ENCODE results near the gene CCDC91. TPM values are rescaled to one million over a fixed set of nuclear protein-coding genes. Genes with fewer than 3 reads are reported as not detected.

CCDC91 gene
- polyA plus RNA-seq, 3 donors: 6.3 to 18.1 (median 15.6) TPM

DNA sequence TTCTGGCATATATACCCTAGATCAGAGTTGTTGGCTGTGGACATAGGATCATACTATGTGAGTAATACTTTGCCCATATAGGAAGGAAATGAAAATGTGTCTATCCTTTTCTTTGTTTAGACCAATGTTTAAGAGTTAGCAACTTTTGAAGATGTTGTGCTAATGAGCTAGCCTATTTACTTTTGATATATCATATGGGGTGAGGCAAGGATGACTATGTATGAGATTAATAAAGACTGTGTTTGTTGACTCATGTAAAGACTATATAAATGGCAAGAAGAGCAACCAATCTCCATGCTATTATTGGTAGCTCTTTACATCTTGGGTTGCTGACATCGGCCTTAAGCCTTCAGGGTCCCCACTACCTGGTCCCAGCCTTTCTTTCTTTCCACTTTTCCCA, 289.4 kb downstream of the CCDC91 start:
- H3K9me3 Mint-ChIP-seq: peaks cover 0 to 15% (median 7%) of the 10 kb centered on the region in 7 donors
- no peaks in the 10 kb centered on the region for H3K79me2 ChIP-seq (ENCODE audit: insufficient read depth, low read length)
- no peak overlapping the region for H3K27ac Mint-ChIP-seq
- intact Hi-C loops (cut with micrococcal nuclease): no loop called here
- H3K9ac ChIP-seq (ENCODE audit: insufficient read depth, low read length, poor library complexity, severe bottlenecking): no peak overlapping the region
- DNase-seq: no peak
- H3K36me3 Mint-ChIP-seq: peaks cover 11 to 14% of the 10 kb centered on the region in 2 donors
- TF ChIP-seq, protein P1, sequence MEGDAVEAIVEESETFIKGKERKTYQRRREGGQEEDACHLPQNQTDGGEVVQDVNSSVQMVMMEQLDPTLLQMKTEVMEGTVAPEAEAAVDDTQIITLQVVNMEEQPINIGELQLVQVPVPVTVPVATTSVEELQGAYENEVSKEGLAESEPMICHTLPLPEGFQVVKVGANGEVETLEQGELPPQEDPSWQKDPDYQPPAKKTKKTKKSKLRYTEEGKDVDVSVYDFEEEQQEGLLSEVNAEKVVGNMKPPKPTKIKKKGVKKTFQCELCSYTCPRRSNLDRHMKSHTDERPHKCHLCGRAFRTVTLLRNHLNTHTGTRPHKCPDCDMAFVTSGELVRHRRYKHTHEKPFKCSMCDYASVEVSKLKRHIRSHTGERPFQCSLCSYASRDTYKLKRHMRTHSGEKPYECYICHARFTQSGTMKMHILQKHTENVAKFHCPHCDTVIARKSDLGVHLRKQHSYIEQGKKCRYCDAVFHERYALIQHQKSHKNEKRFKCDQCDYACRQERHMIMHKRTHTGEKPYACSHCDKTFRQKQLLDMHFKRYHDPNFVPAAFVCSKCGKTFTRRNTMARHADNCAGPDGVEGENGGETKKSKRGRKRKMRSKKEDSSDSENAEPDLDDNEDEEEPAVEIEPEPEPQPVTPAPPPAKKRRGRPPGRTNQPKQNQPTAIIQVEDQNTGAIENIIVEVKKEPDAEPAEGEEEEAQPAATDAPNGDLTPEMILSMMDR (IDR thresholded peaks at IDR 0.05): no peak
- H3K4me2 ChIP-seq (replicated peaks; ENCODE audit: extremely low read depth, low read length, poor library complexity, severe bottlenecking): no peak overlapping the region
- H3K4me1 Mint-ChIP-seq: no peaks in the 10 kb centered on the region
- 100% methylated on average over 1 of the region's 1 CpG for WGBS (ENCODE audit: insufficient coverage)
- H3K27me3 ChIP-seq (ENCODE audit: control insufficient read depth in 2 of 2, insufficient read depth in 2 of 2, low read length in 2 of 2): no peaks in the 10 kb centered on the region
- H3K9me3 ChIP-seq (replicated peaks in 1 of 2; ENCODE audit: control insufficient read depth in 1 of 2, insufficient read depth in 1 of 2, low read length in 2 of 2): no peaks in the 10 kb centered on the region
- no peaks in the 10 kb centered on the region for H3K27me3 Mint-ChIP-seq (ENCODE audit: low read depth in 3 of 3)
- H3K4me3 Mint-ChIP-seq: no peak overlapping the region
- H2AFZ ChIP-seq (ENCODE audit: insufficient read depth, low read depth, low read length, poor library complexity, severe bottlenecking): no peak overlapping the region
- H3K27ac ChIP-seq (ENCODE audit: low read depth in 1 of 2, low read length in 2 of 2): no peak overlapping the region
- H4K20me1 ChIP-seq (ENCODE audit: insufficient read depth, low read length): no peaks in the 10 kb centered on the region
- H3K4me3 ChIP-seq (replicated peaks in 1 of 3; ENCODE audit: low read depth in 2 of 3, low read length in 3 of 3): no peak overlapping the region
- no peaks in the 10 kb centered on the region for H3K36me3 ChIP-seq (replicated peaks in 1 of 2; ENCODE audit: control insufficient read depth in 1 of 2, insufficient read depth in 2 of 2, low read length in 2 of 2)
- no peaks in the 10 kb centered on the region for H3K4me1 ChIP-seq (ENCODE audit: control insufficient read depth in 1 of 2, insufficient read depth in 2 of 2, low read length in 2 of 2)

DNA sequence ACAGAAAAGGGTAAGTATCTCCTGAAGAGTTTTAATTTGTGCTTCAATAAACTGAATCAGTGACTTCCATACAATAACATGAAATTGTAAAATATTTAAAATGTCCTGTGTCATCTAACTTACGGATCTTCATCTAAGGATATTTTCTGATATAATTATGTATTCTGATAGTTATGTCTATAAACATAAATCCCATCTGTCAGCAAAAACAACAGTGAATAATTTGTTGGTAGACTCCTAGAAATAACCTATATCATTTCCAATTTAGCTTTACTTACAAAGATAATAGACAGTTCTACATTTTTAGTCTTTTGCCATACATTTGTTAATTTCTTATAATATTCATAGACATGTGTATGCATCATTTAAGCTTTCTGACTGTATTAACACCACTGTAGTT, 293.9 kb downstream of the CCDC91 start:
- intact Hi-C loops (cut with micrococcal nuclease): no loop called here
- Histone ChIP-seq H3K27ac (ENCODE audit: low read depth in 1 of 2, low read length in 2 of 2) (no peak overlapping the region), H3K9me3 (replicated peaks in 1 of 2; ENCODE audit: control insufficient read depth in 1 of 2, insufficient read depth in 1 of 2, low read length in 2 of 2) (no peaks in the 10 kb centered on the region), H3K4me2 (replicated peaks; ENCODE audit: extremely low read depth, low read length, poor library complexity, severe bottlenecking) (no peak overlapping the region), H3K9ac (ENCODE audit: insufficient read depth, low read length, poor library complexity, severe bottlenecking) (no peak overlapping the region), H3K79me2 (ENCODE audit: insufficient read depth, low read length) (no peaks in the 10 kb centered on the region), H3K4me1 (ENCODE audit: control insufficient read depth in 1 of 2, insufficient read depth in 2 of 2, low read length in 2 of 2) (no peaks in the 10 kb centered on the region), H3K27me3 (ENCODE audit: control insufficient read depth in 2 of 2, insufficient read depth in 2 of 2, low read length in 2 of 2) (no peaks in the 10 kb centered on the region), H3K4me3 (replicated peaks in 1 of 3; ENCODE audit: low read depth in 2 of 3, low read length in 3 of 3) (no peak overlapping the region), H4K20me1 (ENCODE audit: insufficient read depth, low read length) (no peaks in the 10 kb centered on the region), H3K36me3 (replicated peaks in 1 of 2; ENCODE audit: control insufficient read depth in 1 of 2, insufficient read depth in 2 of 2, low read length in 2 of 2) (no peaks in the 10 kb centered on the region), H2AFZ (ENCODE audit: insufficient read depth, low read depth, low read length, poor library complexity, severe bottlenecking) (no peak overlapping the region)
- peaks cover 2 to 9% of the 10 kb centered on the region in 2 donors for H3K36me3 Mint-ChIP-seq
- TF ChIP-seq, protein P1 (IDR thresholded peaks at IDR 0.05): no peak
- WGBS (ENCODE audit: insufficient coverage): no CpG with 5 or more reads among the region's 1 CpG
- no peaks in the 10 kb centered on the region for H3K27me3 Mint-ChIP-seq (ENCODE audit: low read depth in 3 of 3)
- H3K27ac Mint-ChIP-seq: no peak overlapping the region
- H3K4me3 Mint-ChIP-seq: no peak overlapping the region
- DNase-seq: no peak
- no peaks in the 10 kb centered on the region for H3K4me1 Mint-ChIP-seq
- H3K9me3 Mint-ChIP-seq: no peaks in the 10 kb centered on the region

Measured in CD14-positive monocyte (primary cell).